GM10248 (cell line): Measurements from ENCODE around the gene CFAP54.
"Not testable (repeated sequence)": the region's sequence is repeated elsewhere in the genome, so short reads cannot be mapped to it uniquely, and the experiment has no call there.

Experiments
- CTCF ChIA-PET: fragments of 300-600 bp; sonication (Branson Sonifier 250); formaldehyde crosslinking; extraction: SDS; loops from one replicate; lab custom pipeline; 2021; ENCODE audit warnings: antibody characterized with exemption; lab: Yijun Ruan, JAX
- POLR2A ChIA-PET: fragments of 350-650 bp; sonication (Branson Sonifier 250); formaldehyde crosslinking; extraction: SDS; loops from one replicate; lab custom pipeline; 2020; ENCODE audit warnings: antibody characterized with exemption; lab: Yijun Ruan, JAX
- DNase-seq: peaks from one replicate; pipeline ENCODE4 v3.0.0; 2012; ENCODE audit errors: extremely low spot score
- CTCF ChIP-seq: IDR thresholded peaks from 2 replicates; pipeline ENCODE4 v1.5.1; 2012; ENCODE audit warnings: mild to moderate bottlenecking, low read depth; ENCODE audit errors: extremely low read depth, missing control alignments, control extremely low read depth

Gene CFAP54

GRCh38 chr12:96669786-96670185 is 180.4 kb downstream of the CFAP54 start:
- no peak for DNase-seq
- POLR2A ChIA-PET, result no interaction called here
- TF ChIP-seq CTCF, result no peak
- CTCF ChIA-PET, result interaction anchor here (1.3 to 2.0 kb wide), 3 partner anchors 24 to 81 kb away, joined by 3 to 6 read pairs (median 3); no protein-coding TSS in a partner anchor

GRCh38 chr12:96670334-96670899 is 181.0 kb downstream of the CFAP54 start:
- POLR2A ChIA-PET, result no interaction called here
- no peak for DNase-seq
- no peak for TF ChIP-seq CTCF
- CTCF ChIA-PET, result interaction anchor here (1.2 to 2.0 kb wide), 5 partner anchors 12 to 81 kb away, joined by 3 to 6 read pairs (median 3); no protein-coding TSS in a partner anchor

- CTCF ChIA-PET, DNase-seq, POLR2A ChIA-PET: not testable (repeated sequence)
These were observed 186.1 kb downstream of the CFAP54 start for GRCh38 chr12:96675519-96675918.

- POLR2A ChIA-PET, result no interaction called here
- CTCF ChIA-PET, result no interaction called here
- no peak for DNase-seq
- TF ChIP-seq CTCF, result no peak
These were observed 188.0 kb downstream of the CFAP54 start for GRCh38 chr12:96677363-96677762.

GRCh38 chr12:96687719-96688118 is 198.3 kb downstream of the CFAP54 start:
- ChIA-PET POLR2A (no interaction called here), CTCF (interaction anchor here (1.8 kb wide), 1 partner anchor 10 kb away, joined by 5 read pairs; no protein-coding TSS in a partner anchor)
- no peak for TF ChIP-seq CTCF
- DNase-seq, result no peak

GRCh38 chr12:96698521-96698920 is 209.1 kb downstream of the CFAP54 start:
- ChIA-PET POLR2A (no interaction called here), CTCF (no interaction called here)
- no peak for DNase-seq
- no peak for TF ChIP-seq CTCF

- CTCF ChIA-PET, result no interaction called here
- no peak for TF ChIP-seq CTCF
- no peak for DNase-seq
- POLR2A ChIA-PET, result no interaction called here
These were observed 209.6 kb downstream of the CFAP54 start for GRCh38 chr12:96698965-96699364.
